ENCODE results near the gene TTC9C.
"Not testable (repeated sequence)": the region's sequence is repeated elsewhere in the genome, so short reads cannot be mapped to it uniquely, and the experiment has no call there.

TTC9C gene

GRCh38 chr11:62752994-62753735 lies 24.9 kb downstream of the TTC9C start:
- no peak for DNase-seq

GRCh38 chr11:62753736-62754603 lies 25.7 kb downstream of the TTC9C start, which contains the start of gene ZBTB3:
Gene ZBTB3 (minus strand): TSS chr11:62754160. CDS start chr11:62753664, 496 bp downstream.
- peak; percentile 100 for DNase-seq

- no peak for DNase-seq
These were observed 26.9 kb downstream of the TTC9C start for GRCh38 chr11:62755086-62755615.

GRCh38 chr11:62757846-62758788 lies 29.8 kb downstream of the TTC9C start:
- DNase-seq = no peak

GRCh38 chr11:62760867-62761227 lies 32.6 kb downstream of the TTC9C start:
- DNase-seq = not testable (repeated sequence)

GRCh38 chr11:62770778-62771143 lies 42.5 kb downstream of the TTC9C start:
- DNase-seq = no peak

GRCh38 chr11:62771144-62772021 lies 43.1 kb downstream of the TTC9C start, which contains the start of gene TAF6L:
Gene TAF6L (plus strand): TSS chr11:62771396. CDS start chr11:62775784, 4,388 bp downstream.
- DNase-seq = peak; percentile 92

- DNase-seq = no peak
These were observed 46.1 kb downstream of the TTC9C start for GRCh38 chr11:62774407-62774806.

GRCh38 chr11:62775646-62776045 lies 47.4 kb downstream of the TTC9C start:
- no peak for DNase-seq

- DNase-seq = no peak
These were observed 49.1 kb downstream of the TTC9C start for GRCh38 chr11:62777389-62777788.

- DNase-seq = no peak
These were observed 50.2 kb downstream of the TTC9C start for GRCh38 chr11:62778441-62778840.

- DNase-seq = no peak
These were observed 54.5 kb downstream of the TTC9C start for GRCh38 chr11:62782753-62783152.

GRCh38 chr11:62786318-62787004 lies 58.2 kb downstream of the TTC9C start:
- peak; percentile 26 for DNase-seq

- DNase-seq = peak; percentile 86
These were observed 58.9 kb downstream of the TTC9C start, which contains the start of gene TMEM179B for GRCh38 chr11:62787005-62787759. Gene TMEM179B (plus strand): TSS chr11:62787402. CDS start chr11:62787432, 30 bp downstream.

All from NCI-H1417 treated with DMSO at 0.1 percent for 48 hours (cell line).